Endothelial cell of coronary artery (primary cell): ENCODE measurements around the gene UBXN2A. TPM values are rescaled to one million over a fixed set of nuclear protein-coding genes. Genes with fewer than 3 reads are reported as not detected.

Experiments used
- total RNA-seq: library from RNA; depleted of rRNA; stranded (reverse); fragments of >200 nt; gene quantifications from 2 replicates; pipeline ENCODE4 v1.2.3, GENCODE V29; 2014

Gene UBXN2A, protein sequence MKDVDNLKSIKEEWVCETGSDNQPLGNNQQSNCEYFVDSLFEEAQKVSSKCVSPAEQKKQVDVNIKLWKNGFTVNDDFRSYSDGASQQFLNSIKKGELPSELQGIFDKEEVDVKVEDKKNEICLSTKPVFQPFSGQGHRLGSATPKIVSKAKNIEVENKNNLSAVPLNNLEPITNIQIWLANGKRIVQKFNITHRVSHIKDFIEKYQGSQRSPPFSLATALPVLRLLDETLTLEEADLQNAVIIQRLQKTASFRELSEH
- 8.1 and 8.7 TPM in 2 replicates for total RNA-seq

GRCh38 chr2:23939987-23940717, at the start of gene UBXN2A:
Gene UBXN2A, plus strand, starts transcription at chr2:23940463. Its CDS starts 17,852 bp downstream, at chr2:23958315.

DNA sequence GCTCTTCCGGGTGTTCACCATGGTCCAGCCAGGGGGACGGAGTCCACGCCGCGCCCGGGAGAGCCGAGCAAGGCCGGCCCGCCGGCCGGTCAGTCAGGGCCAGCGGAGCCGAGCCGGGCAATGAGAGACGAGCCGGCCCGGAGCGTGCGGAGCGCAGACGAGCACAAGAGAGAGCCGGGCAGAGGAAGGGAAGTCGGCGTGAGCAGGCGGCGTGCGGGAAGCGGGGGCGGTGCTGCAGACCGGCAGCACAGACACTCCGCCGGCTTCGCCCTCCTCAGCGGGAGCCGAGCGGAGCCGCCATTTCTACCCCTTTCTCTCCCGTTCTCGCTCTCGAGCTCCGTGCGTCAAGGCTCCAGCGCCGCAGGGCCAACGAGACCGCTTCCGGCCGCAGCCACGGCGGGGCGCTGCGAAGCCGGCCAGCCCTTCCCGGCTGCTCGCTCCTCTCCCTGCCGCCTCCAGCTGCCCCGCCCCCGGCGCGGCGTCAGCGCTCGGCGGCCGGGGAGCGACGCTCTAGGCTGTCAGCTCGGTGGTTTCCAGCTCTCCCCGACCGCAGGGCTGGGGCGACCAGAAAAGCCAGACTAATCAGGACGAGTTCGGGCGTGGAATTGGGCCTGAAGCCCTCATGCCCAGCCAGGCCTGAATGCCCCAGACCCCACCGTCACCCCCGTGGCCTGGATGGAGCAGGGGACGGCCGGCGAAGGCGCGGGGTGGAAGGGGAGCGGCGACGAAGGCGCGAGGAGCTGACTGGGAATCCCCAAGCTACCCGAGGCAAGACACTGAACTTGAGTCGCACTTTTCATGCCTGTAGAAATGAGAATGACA, 13.3 kb upstream of the UBXN2A start, which contains the start of gene ATAD2B:
Gene ATAD2B, minus strand, starts transcription at position 374 of the 822 bp plus-strand sequence. Its CDS starts 353 bp downstream, at position 21.

DNA sequence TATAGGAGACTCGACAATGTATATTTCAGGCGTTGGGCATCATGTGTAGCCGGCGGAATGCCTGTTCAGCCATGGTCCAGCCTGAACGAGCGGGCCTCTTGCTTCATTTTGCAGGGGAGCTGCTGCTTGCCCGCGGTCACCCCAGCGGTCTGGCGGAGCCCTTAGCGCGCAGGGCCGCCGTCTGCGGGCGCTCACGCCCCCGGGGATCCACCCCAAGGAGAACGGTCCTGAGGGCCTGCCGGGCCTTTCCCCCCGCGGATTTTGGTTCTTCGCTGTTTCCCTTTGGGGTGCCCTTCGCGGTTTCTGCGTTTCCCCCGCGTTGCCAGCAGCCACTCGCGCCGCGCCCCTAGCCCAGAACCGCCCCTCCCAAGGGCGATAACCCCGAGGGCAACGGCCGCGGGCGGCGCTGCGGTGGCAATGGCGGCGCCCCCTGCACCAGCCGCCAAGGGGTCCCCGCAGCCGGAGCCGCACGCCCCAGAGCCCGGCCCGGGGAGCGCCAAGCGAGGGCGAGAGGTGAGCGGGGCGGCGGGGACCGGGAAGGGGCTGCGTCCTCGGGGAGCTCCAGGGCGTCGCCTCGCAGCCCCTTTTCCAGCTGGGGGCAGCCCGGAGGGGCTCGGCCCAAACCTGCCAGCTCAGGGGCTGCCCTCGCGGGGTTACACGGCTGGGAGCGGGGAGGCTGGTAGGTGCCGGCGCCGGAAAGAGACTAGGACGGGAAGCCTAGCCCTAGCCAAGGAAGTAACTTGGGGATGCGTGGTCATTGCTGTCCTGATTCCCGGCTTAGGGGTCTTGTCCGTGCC, 69.6 kb downstream of the UBXN2A start, which contains the start of gene MFSD2B:
Gene MFSD2B, plus strand, starts transcription at position 406 of the 797 bp plus-strand sequence. Its CDS starts 12 bp downstream, at position 418.

DNA sequence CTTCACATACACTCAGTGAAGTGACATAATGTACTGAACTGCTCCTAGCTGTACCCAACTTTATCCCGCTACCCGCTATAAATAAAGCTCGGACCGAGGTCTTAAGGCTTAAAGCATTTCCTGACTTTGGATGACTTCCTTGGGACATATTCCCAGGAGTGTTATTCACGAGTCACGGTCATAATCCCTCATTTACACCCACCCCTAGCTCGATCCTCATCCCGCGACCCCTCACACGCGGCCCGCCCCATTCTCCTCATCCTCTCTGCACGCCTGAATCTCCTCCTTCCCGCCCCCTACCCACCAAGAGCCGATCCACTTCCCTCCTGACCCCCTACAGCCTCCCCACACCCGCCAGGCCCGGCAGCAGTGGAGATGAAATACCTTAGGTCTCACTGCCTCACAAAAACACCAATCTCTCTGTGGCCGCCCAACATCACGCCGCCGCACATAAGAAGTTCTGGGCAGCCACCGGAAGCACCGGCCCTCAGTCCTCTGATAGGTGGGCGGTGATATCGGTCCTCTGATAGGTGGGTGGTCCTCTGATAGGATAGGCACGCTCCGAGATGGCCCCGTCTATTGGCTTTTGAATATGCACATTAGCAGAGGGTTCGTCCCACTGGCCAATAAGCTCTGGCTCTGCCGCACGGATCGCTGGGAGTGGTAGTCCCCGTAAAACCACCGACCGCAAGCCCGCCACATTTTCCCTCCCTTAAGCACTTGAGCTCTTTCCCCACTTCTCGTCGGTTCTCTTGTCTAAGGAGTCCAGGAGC, 106.9 kb downstream of the UBXN2A start, which contains the start of gene WDCP:
Gene WDCP, minus strand, starts transcription at position 462 of the 773 bp plus-strand sequence. CDS start 7,897 bp downstream, outside the sequence.

DNA sequence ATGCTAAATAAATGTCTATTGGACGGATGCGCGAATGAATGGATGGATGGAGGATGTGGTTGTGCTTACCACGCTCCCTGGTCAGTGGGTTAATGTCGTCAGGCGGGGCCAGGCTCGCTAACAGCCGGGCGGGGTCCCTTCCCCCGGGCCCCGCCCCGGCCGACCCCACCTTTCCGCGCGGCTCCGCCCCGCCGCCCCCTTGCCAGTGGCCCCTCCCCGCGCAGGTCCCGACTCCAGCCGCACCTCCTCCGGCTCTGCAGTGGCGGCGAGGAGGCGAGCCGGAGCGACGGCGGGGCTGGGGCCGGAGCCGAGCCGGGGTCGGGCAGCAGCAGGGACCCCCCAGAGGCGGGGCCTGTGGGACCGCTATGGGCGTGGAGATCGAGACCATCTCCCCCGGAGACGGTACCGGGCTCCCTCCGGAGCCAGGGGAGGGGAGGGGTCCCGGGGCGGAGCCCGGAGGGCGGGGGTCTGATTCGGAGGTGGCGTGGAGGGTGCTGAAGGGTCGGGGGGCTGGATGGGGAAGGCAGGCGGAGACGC, 109.3 kb downstream of the UBXN2A start, which contains the start of gene FKBP1B:
Gene FKBP1B, plus strand, starts transcription at position 257 of the 537 bp plus-strand sequence. Its CDS starts 109 bp downstream, at position 366.

Other genes with a start within 250 kb of the UBXN2A start
- gene ATAD2B, start 13.3 kb upstream of the UBXN2A start, total RNA-seq = 11.5 and 16.9 TPM in 2 replicates
- gene MFSD2B, start 69.6 kb downstream of the UBXN2A start, total RNA-seq = 0.09 TPM in 2 replicates
- gene WDCP, start 106.9 kb downstream of the UBXN2A start, total RNA-seq = 10.8 and 11.2 TPM in 2 replicates
- 11.7 and 14.8 TPM in 2 replicates for gene FKBP1B, start 109.3 kb downstream of the UBXN2A start, total RNA-seq
- 148 and 168 TPM in 2 replicates for gene SF3B6, start 135.9 kb downstream of the UBXN2A start, total RNA-seq
- 49.7 and 104 TPM in 2 replicates for gene TP53I3, start 144.4 kb downstream of the UBXN2A start, total RNA-seq
- gene PFN4, start 182.9 kb downstream of the UBXN2A start, total RNA-seq = 0.18 and 0.28 TPM in 2 replicates
- 3.5 and 8.7 TPM in 2 replicates for gene FAM228B, start 183.0 kb downstream of the UBXN2A start, total RNA-seq
- gene FAM228A, start 234.6 kb downstream of the UBXN2A start, total RNA-seq = 0.09 and 0.28 TPM in 2 replicates